Activated T-cell treated with anti-CD3 and anti-CD28 coated beads, Interleukin-2, amount 50 U/mL, for 72 hours (primary cell): Measurements from ENCODE around the gene BMPR1B. TPM values are rescaled to one million over a fixed set of nuclear protein-coding genes. Genes with fewer than 3 reads are reported as not detected.

ENCODE experiments used
- ATAC-seq, 2 donors: fragments of 150-1000 bp; cut with Tn5 transposase; replicated peaks in 1 of 2; 2 replicates each; pipeline ENCODE4 v1.10.0; 2021; ENCODE audit warnings: moderate library complexity in 2 of 2, mild to moderate bottlenecking in 1 of 2
- DNase-seq, 2 donors: peaks; one replicate each; pipeline ENCODE4 v3.0.0; 2021 to 2022; ENCODE audit warnings: mixed read lengths in 1 of 2
- H3K27ac Mint-ChIP-seq: one replicate; pipeline ENCODE4 v1.8.0; 2022; ENCODE audit warnings: mild to moderate bottlenecking, moderate library complexity, mixed read lengths
- H3K27me3 Mint-ChIP-seq: one replicate; pipeline ENCODE4 v1.8.0; 2022; ENCODE audit warnings: low read depth, mixed read lengths
- H3K36me3 Mint-ChIP-seq, 2 donors: one replicate each; pipeline ENCODE4 v1.8.0; 2022; ENCODE audit warnings: mixed read lengths in 2 of 2, mild to moderate bottlenecking in 1 of 2; ENCODE audit not compliant: insufficient read depth in 2 of 2
- H3K4me1 Mint-ChIP-seq: one replicate; pipeline ENCODE4 v1.8.0; 2022; ENCODE audit warnings: low read depth, mixed read lengths
- H3K4me3 Mint-ChIP-seq, 2 donors: one replicate each; pipeline ENCODE4 v1.8.0; 2022; ENCODE audit warnings: mild to moderate bottlenecking in 2 of 2, mixed read lengths in 2 of 2, moderate library complexity in 2 of 2
- H3K9me3 Mint-ChIP-seq, 2 donors: one replicate each; pipeline ENCODE4 v1.8.0; 2022; ENCODE audit warnings: mixed read lengths in 2 of 2
- total RNA-seq, 2 donors: library from RNA; stranded (reverse); gene quantifications; one replicate each; pipeline ENCODE4 v1.2.3, GENCODE V29; 2022

The BMPR1B gene
- total RNA-seq, 2 donors from 2014 or later, result not detected

DNA sequence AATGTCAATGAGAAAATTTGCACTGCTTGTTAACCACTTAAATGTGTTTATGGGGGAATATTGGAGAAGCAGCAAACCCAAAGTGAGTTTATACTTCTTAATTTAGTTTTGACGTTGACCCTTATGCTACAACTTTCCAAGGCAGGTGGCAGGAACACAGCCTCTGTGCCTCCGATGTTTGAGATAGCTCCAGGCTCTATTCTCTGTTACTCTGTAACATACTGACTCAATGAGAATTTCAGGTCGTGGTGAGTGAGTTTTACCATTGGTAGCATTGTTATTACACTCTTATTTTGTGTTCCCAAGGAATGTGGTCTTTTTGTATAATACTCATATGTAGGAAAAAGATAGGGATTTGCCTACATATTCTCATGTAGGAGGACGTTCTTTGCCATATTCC, 210.7 kb downstream of the BMPR1B start:
- H3K4me1 Mint-ChIP-seq, result no peaks in the 10 kb centered on the region
- ATAC-seq (no peak), DNase-seq (no peak)
- H3K36me3 Mint-ChIP-seq, result no peaks in the 10 kb centered on the region
- H3K27me3 Mint-ChIP-seq, result peaks cover 6% of the 10 kb centered on the region
- H3K27ac Mint-ChIP-seq, result no peak overlapping the region
- H3K9me3 Mint-ChIP-seq, result no peaks in the 10 kb centered on the region
- no peak overlapping the region for H3K4me3 Mint-ChIP-seq

DNA sequence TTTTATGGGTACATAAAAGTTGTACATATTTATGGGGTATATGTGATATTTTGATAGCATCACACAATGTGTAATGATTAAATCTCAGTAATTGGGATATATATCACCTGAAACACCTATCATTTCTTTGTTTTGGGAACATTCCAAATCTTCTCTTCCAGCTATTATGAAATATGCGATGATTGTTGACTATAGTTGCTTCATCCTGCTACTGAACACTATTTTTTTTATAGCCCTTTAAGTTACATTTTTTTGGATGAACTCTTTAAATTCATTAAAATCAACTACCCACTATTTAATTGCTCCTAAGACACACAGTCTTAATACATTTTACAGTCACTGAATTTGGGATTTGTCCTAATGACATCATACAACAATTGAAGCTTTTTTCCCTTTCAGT, 212.9 kb downstream of the BMPR1B start:
- no peak for DNase-seq
- Mint-ChIP-seq H3K27ac (no peak overlapping the region), H3K9me3 (no peaks in the 10 kb centered on the region), H3K27me3 (peaks cover 3% of the 10 kb centered on the region), H3K36me3 (no peaks in the 10 kb centered on the region), H3K4me1 (no peaks in the 10 kb centered on the region), H3K4me3 (no peak overlapping the region)
- no peak for ATAC-seq

DNA sequence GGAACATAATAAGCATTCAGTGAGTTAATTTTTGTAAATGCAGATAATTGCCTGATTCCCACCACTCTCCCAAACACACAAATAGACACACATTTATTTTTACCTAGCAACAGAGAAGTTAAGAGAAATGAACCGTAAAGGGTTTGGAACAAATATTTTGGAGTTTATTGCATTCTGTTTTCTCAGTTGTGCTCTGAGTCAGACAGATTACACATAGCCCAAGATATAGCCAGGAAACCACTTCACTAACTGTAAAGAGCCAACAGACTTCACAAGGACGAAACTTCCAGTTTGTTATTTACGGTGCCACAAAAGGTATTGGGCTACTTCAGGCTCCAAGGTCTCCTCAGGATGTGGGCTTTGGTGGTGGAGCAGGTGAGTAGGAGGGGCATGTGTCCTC, 217.0 kb downstream of the BMPR1B start:
- no peak for ATAC-seq
- H3K36me3 Mint-ChIP-seq, result no peaks in the 10 kb centered on the region
- H3K27ac Mint-ChIP-seq, result no peak overlapping the region
- no peak overlapping the region for H3K4me3 Mint-ChIP-seq
- H3K4me1 Mint-ChIP-seq, result peaks cover 5% of the 10 kb centered on the region
- no peaks in the 10 kb centered on the region for H3K27me3 Mint-ChIP-seq
- no peak for DNase-seq
- H3K9me3 Mint-ChIP-seq, result peaks cover 0 to 2% of the 10 kb centered on the region in 2 donors

DNA sequence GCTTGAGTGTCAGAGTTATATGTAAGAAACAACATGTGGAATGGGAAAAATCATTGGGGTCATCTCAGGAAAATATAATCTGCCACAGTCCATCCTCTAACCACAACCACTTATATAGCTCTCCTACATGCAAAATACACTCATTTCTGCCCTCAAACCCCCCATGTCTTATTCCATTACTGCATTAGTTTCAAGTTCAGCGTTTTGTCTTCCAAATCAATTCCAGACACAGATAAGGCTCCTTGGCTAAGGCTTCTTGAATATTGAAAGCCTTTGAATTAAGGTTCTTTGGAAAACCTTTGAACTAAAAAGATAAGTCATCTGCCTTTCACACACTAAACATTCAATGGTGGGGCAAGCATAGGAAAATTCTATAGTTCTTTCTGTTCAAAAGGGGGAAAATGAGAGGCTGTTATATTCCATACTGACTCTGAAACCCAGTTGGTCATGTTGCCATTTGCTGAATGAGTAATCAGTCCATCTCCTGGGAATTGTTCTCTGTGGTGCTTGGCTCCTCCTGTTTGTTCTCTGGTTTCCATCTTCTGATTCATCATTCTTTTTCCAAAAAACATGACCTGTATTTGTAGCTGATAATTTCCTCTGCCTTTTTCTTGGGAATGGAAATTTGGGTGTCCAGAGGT, 218.7 kb downstream of the BMPR1B start:
- no peak for ATAC-seq

DNA sequence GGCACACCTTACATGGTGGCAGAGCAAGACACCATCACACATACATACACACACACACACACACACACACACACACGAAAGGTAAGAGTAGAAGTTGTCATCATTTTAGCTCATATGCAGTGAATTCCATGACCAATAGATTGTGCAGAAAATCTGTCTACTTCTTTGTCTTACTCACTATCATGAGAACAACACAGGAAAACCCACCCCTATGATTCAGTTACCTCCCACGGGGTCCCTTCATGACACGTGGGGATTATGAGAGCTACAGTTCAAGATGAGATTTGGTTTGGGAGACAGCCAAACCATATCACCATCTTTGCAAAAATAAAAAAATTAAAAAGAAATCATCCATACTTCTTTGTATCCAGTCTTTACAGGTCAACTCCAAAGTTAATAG, 221.1 kb downstream of the BMPR1B start:
- ATAC-seq (peak; percentile 18 to 35), DNase-seq (peak; percentile 3 to 10)
- H3K4me3 Mint-ChIP-seq, result no peak overlapping the region
- no peaks in the 10 kb centered on the region for H3K27me3 Mint-ChIP-seq
- H3K36me3 Mint-ChIP-seq, result no peaks in the 10 kb centered on the region
- no peak overlapping the region for H3K27ac Mint-ChIP-seq
- H3K4me1 Mint-ChIP-seq, result peaks cover 5% of the 10 kb centered on the region
- peaks cover 0 to 2% of the 10 kb centered on the region in 2 donors for H3K9me3 Mint-ChIP-seq

More for the DNA sequence above, 218.7 kb downstream of the BMPR1B start:
- Mint-ChIP-seq H3K27ac (no peak overlapping the region), H3K4me3 (no peak overlapping the region), H3K4me1 (peaks cover 5% of the 10 kb centered on the region), H3K36me3 (no peaks in the 10 kb centered on the region), H3K9me3 (peaks cover 0 to 2% of the 10 kb centered on the region in 2 donors), H3K27me3 (no peaks in the 10 kb centered on the region)
- no peak for DNase-seq

DNA sequence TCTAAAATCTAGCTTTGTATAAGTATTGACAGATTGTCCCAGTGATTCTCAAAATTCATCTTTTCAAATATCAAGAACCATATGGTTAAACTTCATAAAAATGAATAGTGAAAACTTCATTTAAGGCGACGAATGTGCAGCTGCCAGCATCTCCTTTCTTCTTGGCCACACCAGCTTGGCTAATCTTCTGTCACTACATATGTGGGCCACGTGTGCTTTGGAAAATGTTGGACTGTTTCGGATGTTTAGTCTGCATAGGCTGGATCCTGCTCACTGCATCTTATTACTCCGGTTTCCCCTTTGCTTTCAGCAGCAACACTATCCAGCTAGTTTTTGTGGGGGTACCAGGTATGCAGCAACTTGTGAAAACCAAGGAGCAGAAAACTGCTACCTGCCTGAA, 221.9 kb downstream of the BMPR1B start:
- H3K4me3 Mint-ChIP-seq, result no peak overlapping the region
- peaks cover 0 to 2% of the 10 kb centered on the region in 2 donors for H3K9me3 Mint-ChIP-seq
- ATAC-seq (no peak), DNase-seq (no peak)
- peaks cover 5% of the 10 kb centered on the region for H3K4me1 Mint-ChIP-seq
- H3K27ac Mint-ChIP-seq, result no peak overlapping the region
- H3K36me3 Mint-ChIP-seq, result no peaks in the 10 kb centered on the region
- no peaks in the 10 kb centered on the region for H3K27me3 Mint-ChIP-seq

DNA sequence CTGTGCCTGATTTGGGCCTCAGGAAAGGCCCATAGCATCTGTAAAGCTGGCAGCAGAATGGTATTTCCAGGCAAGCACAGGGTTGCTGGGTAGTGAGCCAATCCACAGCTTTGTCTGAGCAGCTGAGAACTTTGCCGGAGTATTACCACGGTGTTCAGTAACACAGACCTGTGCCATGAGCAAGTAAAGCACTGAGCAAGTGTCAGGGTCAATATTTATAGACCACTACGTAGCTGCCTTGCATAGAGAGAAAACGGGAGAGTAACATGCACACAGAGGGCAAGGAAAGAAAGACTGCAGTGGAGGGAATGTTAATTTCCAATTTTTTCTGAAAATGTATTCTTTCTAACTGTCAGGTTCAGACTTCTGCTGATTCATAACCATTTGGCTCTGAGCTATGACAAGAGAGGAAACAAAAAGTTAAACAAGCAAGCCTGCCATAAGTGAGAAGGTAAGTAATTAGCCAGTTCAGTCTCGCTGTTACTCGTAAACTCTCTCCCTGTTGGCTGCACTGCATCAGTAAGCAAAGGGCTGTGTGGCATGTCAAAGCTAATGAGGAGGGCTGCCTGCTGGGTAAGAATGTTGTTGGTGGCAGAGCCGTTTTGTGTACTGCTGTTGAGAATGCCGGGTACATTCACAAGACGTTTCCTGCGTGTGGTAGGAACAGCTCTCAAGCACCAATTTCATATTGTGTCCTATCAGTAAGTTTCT, 238.1 kb downstream of the BMPR1B start:
- H3K4me3 Mint-ChIP-seq, result peak overlapping the region; percentile 58 to 72
- ATAC-seq, result peak; percentile 75 to 77
- H3K27ac Mint-ChIP-seq, result peak overlapping the region; percentile 47

DNA sequence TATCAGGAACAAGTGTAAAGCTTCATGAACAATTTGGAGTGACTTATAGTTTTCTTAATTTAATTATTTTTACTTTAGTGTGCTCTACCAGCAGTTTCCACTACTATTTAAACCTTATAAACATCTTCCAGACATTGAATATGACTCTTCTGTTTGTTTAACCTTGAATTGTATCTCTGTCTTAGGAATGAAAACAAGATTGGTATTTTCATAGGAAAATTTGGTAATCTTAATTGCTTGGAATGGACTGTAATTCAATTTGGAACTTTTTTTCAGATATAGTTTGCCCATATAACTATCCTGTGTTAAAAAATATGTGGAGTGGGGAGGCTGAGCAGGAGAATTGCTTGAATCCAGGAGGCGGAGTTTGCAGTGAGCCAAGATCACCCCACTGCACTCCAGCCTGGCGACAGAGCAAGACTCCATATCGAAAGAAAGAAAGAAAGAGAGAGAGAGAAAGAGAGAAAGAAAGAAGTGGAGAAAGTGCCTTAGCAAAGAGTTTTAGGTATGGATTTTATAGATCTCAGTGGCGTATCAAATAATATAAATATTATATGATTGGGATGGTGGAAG, 242.4 kb downstream of the BMPR1B start:
- Mint-ChIP-seq H3K27ac (no peak overlapping the region), H3K27me3 (no peaks in the 10 kb centered on the region), H3K4me1 (peaks cover 12% of the 10 kb centered on the region), H3K4me3 (no peak overlapping the region), H3K36me3 (no peaks in the 10 kb centered on the region), H3K9me3 (no peaks in the 10 kb centered on the region)
- no peak for ATAC-seq
- no peak for DNase-seq

More for the DNA sequence above, 238.1 kb downstream of the BMPR1B start:
- Mint-ChIP-seq H3K36me3 (no peaks in the 10 kb centered on the region), H3K4me1 (peaks cover 12% of the 10 kb centered on the region), H3K27me3 (no peaks in the 10 kb centered on the region), H3K9me3 (no peaks in the 10 kb centered on the region)
- peak in 1 of 2 donors; percentile 3 for DNase-seq

DNA sequence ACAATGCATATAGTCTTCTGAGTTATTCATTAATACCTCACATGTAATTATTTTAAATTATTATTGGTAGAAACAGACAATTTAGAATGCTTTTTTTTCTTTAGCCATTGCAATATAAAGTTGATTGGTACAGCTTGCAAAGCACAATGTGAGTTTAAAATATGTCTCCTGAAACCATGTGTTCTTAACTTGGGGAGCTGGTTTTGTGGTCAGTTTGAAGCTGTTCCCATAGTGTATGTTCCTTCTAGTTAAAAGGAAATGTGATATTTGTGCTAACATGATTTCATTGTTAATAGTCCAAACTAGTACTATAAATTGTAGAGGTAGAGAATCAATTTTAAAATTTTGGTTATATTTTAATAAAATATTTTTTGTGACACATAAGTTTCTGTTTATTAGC, 247.2 kb downstream of the BMPR1B start:
- Mint-ChIP-seq H3K36me3 (no peaks in the 10 kb centered on the region), H3K4me1 (no peaks in the 10 kb centered on the region), H3K9me3 (no peaks in the 10 kb centered on the region), H3K4me3 (no peak overlapping the region), H3K27ac (no peak overlapping the region), H3K27me3 (no peaks in the 10 kb centered on the region)
- DNase-seq, result no peak
- ATAC-seq, result no peak

DNA sequence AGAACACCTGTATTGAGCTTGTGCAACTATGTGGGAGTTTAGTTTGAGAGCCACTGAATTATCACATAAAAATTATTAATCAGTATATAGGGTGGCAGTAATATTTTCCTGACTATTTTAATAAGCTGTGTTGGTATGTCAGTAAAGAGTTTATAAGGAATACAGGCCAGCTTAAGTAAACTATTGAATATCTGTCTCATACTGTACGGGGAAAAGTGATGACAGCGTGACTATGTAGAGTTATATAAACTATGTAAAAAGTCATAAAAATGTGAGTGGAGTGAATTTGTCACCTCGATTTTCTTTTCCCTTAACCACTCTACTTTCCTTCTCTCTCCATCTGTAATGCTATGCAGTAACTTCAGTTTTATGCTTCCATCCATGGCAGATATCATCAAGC, 250.2 kb downstream of the BMPR1B start:
- Mint-ChIP-seq H3K27ac (no peak overlapping the region), H3K4me1 (no peaks in the 10 kb centered on the region), H3K36me3 (no peaks in the 10 kb centered on the region), H3K9me3 (no peaks in the 10 kb centered on the region), H3K4me3 (no peak overlapping the region), H3K27me3 (no peaks in the 10 kb centered on the region)
- ATAC-seq (no peak), DNase-seq (no peak)

DNA sequence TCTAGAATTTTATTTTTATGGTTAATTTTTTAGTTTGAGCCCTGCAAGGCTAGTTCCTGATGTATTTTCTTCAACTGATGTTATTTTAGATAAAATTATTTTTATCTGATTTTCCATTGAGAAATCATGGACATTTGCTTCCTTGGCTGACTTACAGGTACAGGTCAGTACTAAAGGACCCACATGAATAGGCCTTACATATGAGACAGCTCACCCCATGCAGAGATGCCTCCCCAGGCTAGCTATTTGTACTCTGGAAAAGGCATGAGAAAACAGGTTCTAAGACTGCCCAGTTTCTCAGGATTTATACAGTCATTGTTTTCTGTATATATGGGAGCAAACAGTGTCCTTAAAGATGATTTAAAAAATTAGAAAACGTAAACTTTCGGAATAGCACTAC, 255.5 kb downstream of the BMPR1B start:
- no peak overlapping the region for H3K4me3 Mint-ChIP-seq
- ATAC-seq, result no peak
- DNase-seq, result no peak
- H3K27me3 Mint-ChIP-seq, result no peaks in the 10 kb centered on the region
- H3K4me1 Mint-ChIP-seq, result no peaks in the 10 kb centered on the region
- no peaks in the 10 kb centered on the region for H3K36me3 Mint-ChIP-seq
- H3K27ac Mint-ChIP-seq, result no peak overlapping the region
- no peaks in the 10 kb centered on the region for H3K9me3 Mint-ChIP-seq

DNA sequence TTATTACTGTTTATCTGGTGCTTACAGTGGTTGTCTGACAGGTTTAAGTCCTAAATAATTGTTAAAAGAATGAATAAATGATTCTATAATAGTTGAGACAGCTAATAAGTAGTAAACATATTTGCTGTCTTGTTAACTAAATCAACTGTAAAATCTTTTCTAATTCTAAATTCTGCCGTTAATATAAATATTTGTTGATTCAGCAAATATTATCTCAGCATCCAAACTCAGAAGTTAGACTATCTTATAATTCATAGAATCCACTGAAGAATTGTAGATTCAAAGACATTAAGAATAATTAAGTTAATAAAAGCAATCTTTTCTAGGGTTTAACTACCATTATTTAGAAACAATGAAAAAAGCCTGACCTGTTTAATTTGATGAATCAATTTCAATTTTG, 256.3 kb downstream of the BMPR1B start:
- no peak for DNase-seq
- no peak for ATAC-seq
- H3K4me3 Mint-ChIP-seq, result no peak overlapping the region
- no peaks in the 10 kb centered on the region for H3K9me3 Mint-ChIP-seq
- no peaks in the 10 kb centered on the region for H3K27me3 Mint-ChIP-seq
- no peak overlapping the region for H3K27ac Mint-ChIP-seq
- no peaks in the 10 kb centered on the region for H3K4me1 Mint-ChIP-seq
- H3K36me3 Mint-ChIP-seq, result no peaks in the 10 kb centered on the region

DNA sequence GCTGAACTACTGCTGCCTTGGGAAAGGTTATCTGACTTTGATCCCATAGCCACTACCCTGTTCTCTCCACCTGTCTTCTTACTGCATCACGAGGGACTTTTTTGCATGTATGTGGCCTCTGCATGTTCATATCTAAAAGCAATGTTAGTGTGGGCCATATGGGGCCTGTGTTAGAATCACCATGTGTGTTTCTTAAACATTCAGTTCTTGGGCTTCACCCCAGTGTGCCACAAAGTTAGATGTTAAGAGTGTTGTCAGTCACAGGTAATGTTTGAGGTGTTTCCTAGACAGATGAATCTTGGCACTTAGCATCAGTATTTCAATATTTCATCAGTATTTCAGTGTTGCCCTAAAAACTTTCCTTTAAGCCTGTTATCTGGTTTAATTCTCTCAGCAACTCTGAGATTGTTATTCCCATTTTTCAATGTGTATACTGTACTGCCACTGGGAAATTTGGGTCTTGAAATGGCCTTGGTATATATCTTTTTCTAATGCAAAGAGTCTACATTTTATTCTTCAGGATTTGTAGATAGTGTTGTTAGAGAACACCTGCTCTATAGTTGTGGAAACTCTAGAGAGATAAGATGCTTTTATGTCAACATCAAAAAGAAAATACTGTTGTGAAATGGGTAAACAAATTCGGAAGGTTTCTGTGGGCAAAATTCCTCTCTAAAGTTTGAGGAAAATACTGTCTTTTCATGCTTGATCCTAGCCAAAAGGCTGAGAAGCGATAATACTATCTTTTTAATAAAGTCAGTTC, 259.7 kb downstream of the BMPR1B start:
- no peaks in the 10 kb centered on the region for H3K4me1 Mint-ChIP-seq
- DNase-seq (no peak), ATAC-seq (no peak)
- H3K9me3 Mint-ChIP-seq, result no peaks in the 10 kb centered on the region
- no peaks in the 10 kb centered on the region for H3K27me3 Mint-ChIP-seq
- H3K4me3 Mint-ChIP-seq, result no peak overlapping the region
- no peaks in the 10 kb centered on the region for H3K36me3 Mint-ChIP-seq
- H3K27ac Mint-ChIP-seq, result no peak overlapping the region
